Muscle of leg (tissue), 11 donors: ENCODE results near the gene RCOR2. TPM values are rescaled to one million over a fixed set of nuclear protein-coding genes. Genes with fewer than 3 reads are reported as not detected.

Source experiments
- DNase-seq: peaks from one replicate; pipeline ENCODE4 v3.0.0; 2013
- H3K27ac ChIP-seq: one replicate; pipeline ENCODE4 v1.5.1; 2013; ENCODE audit warnings: mild to moderate bottlenecking, low read length, control low read depth
- H3K27me3 ChIP-seq: one replicate; pipeline ENCODE4 v1.6.1; 2013; ENCODE audit warnings: low read length; ENCODE audit not compliant: control insufficient read depth, insufficient read depth
- H3K36me3 ChIP-seq: one replicate; pipeline ENCODE4 v1.6.1; 2013; ENCODE audit warnings: low read length; ENCODE audit not compliant: control insufficient read depth, insufficient read depth
- H3K4me1 ChIP-seq: one replicate; pipeline ENCODE4 v1.6.1; 2013; ENCODE audit warnings: low read length; ENCODE audit not compliant: control insufficient read depth, insufficient read depth
- H3K4me3 ChIP-seq: one replicate; pipeline ENCODE4 v1.5.1; 2013; ENCODE audit warnings: low read length, control low read depth
- H3K9me3 ChIP-seq: replicated peaks from 2 replicates; pipeline ENCODE4 v1.6.1; 2013; ENCODE audit warnings: low read depth, low read length; ENCODE audit not compliant: control insufficient read depth
- WGBS: methylation state at CpG from one replicate; pipeline ENCODE4 v1.1.5; 2013; ENCODE audit warnings: missing lambda C conversion rate; ENCODE audit not compliant: insufficient coverage; 5-methylcytosine and 5-hydroxymethylcytosine counted together
- polyA plus RNA-seq, 8 donors: library from polyadenylated mRNA; unstranded; fragments of 120-200 nt; gene quantifications; one replicate each; pipeline versions ENCODE4 v1.2.1 to v1.2.3, GENCODE V29; 2013; ENCODE audit warnings: inconsistent platforms in 1 of 8, low replicate concordance in 1 of 8; ENCODE audit not compliant: insufficient read length in 8 of 8, insufficient read depth in 1 of 8
- total RNA-seq: library from RNA; stranded (reverse); fragments of 120-200 nt; gene quantifications from one replicate; pipeline ENCODE4 v1.2.4, GENCODE V29; 2013

The RCOR2 gene
- total and polyA plus RNA-seq, 9 donors = 11.0 to 16.8 (median 14.5) TPM

DNA sequence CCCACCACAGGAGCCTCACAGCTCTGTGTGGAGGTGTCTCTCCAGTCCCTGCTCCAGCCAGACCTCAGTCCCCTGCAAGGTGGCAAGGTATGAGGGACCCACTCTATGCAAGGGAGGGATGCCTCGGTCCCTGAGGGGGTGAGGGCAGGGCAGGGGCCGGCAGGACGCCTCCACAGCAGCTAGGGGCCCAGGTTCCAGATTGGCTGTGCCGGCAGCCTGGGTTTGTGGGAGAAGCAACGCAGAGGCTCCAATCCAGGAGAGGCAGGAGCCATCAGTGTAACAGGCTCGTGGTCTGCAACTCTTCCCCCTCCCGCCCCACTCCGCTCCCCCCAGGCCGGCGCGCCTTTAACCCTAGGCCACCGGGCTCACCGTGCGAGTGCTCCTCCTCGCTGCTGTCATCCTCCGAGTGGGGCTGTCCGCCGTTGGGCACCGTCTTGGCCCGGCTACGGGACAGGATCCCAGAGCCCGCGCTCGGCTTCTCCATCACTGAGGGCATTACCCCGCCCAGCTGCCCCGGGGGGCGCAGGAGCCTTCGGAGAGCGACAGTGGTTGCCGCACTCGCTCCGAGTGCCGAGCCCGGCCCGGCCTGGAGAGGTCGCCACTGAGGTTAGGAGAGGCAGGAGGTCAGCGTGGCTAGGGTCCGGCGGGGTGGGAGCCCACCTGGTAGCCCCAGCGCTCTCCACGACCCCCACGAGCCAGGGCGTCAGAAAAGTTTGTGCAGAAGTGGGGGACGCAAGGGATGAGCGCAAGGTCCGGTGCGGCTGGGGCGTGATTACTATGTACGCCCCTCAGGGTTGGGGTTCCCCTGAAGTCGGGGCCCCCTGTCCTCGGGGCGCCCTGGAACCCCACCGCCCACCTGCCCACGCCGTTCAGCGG, 765 bp downstream of the RCOR2 start:
- Histone ChIP-seq H3K9me3 (no peaks in the 10 kb centered on the region), H3K27ac (no peak overlapping the region)
- 2% methylated on average over 56 of the region's 56 CpGs for WGBS

DNA sequence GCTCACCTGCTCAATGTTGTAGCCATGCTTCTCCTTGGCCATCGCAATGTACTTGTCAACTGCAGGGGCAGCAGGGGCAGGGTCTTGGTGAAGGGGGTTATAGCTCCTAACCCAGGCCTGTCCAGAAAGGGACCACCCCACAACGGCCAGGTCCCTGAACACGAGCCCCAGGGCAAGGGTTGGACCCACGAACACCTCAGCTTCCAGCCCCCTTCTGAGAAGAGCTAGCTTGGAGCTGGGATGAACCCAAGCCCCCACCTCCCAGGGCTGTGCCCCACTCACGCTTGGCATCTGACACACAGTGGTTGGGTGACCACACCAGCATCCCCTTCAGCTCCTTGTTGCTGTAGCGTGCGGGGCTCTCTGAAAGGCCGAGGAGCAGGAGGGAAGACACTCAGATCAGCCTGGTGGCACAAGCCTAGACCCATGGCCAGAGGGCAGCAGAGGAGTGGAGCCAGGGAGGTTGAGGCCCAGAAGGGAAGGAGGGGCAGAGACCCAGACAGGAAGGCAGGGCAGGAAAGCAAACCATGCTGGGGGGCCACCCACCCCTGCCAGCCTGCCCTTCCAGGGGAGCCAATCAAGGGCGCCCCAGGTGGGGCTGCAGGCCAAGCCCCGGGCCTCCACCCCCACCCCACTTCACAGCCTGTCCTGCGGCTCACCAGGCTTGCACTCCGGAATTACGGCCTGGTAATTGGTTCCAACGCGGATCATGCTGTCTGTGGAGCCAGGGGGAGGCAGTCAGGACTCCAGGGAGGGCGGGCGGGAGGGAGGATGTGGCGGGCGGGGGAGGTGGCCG, 1.9 kb downstream of the RCOR2 start:
- peak overlapping the region; percentile 13 for H3K27ac ChIP-seq
- H3K9me3 ChIP-seq = no peaks in the 10 kb centered on the region
- DNase-seq = no peak
- H3K4me3 ChIP-seq = peak overlapping the region; percentile 69
- H3K4me1 ChIP-seq = peaks cover 65% of the 10 kb centered on the region
- no peaks in the 10 kb centered on the region for H3K27me3 ChIP-seq
- peaks cover 23% of the 10 kb centered on the region for H3K36me3 ChIP-seq
- WGBS = 54% methylated on average over 7 of the region's 20 CpGs

More for the DNA sequence above, 765 bp downstream of the RCOR2 start:
- no peaks in the 10 kb centered on the region for H3K27me3 ChIP-seq
- peak overlapping the region; percentile 69 for H3K4me3 ChIP-seq
- peaks cover 68% of the 10 kb centered on the region for H3K4me1 ChIP-seq
- peaks cover 23% of the 10 kb centered on the region for H3K36me3 ChIP-seq
- peak; percentile 57 for DNase-seq

DNA sequence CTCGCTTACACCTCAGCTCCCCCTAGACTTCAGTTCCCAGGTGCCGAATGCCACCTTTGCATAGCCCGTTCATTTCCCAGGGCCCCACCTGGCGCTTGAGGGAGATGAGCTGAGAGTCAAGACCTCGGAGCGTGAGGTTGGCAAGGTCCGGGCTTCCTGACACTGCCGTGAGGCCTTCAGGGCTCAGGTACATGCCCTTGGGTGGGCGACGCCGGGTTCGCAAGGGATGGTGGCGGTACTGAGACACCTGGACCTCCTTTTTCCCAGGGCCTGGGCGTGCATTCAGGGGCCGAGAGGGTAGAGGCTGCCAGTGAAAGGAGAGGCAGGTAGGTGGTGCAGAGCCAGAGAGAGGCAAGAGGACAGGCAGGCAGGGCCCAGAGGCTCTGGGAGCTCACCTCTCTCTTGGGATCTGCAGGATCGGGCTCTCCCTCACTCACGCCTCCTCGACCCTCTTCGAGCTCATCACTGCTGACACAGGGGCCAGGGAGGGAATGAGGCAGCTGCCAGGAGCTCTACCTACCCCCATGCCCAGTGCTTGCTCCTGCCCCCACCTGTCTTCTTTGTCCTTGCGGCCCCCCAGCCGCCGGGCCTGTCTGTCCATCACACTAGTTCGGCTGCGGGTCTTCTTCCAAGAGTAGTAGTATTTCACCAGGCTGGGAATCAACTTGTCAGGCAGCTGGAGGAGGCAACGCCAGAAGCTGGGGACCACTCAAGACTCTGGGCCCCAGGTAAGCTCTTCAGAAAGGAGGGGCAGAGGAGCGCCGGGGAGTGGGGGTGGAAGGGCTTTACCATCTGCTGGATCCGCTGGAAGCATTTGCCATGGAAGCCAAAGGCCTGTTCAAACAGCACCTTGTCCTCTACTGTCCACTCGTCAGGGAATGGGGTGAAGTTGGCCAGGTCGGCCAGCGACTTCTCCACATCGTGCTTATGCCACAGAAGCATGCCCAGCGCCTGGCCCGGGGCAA, 2.8 kb downstream of the RCOR2 start:
- Histone ChIP-seq H3K9me3 (no peaks in the 10 kb centered on the region), H3K27ac (no peak overlapping the region), H3K4me3 (no peak overlapping the region), H3K27me3 (no peaks in the 10 kb centered on the region), H3K4me1 (peaks cover 65% of the 10 kb centered on the region), H3K36me3 (peaks cover 23% of the 10 kb centered on the region)
- WGBS = 84% methylated on average over 22 of the region's 34 CpGs
- DNase-seq = no peak

- Histone ChIP-seq H3K36me3 (peaks cover 29% of the 10 kb centered on the region), H3K4me3 (no peak overlapping the region), H3K4me1 (peaks cover 64% of the 10 kb centered on the region), H3K9me3 (no peaks in the 10 kb centered on the region), H3K27me3 (no peaks in the 10 kb centered on the region), H3K27ac (no peak overlapping the region)
- no peak for DNase-seq
- 100% methylated on average over 1 of the region's 7 CpGs for WGBS
Observed at GRCh38 chr11:63912678-63913077, 4.3 kb downstream of the RCOR2 start.

DNA sequence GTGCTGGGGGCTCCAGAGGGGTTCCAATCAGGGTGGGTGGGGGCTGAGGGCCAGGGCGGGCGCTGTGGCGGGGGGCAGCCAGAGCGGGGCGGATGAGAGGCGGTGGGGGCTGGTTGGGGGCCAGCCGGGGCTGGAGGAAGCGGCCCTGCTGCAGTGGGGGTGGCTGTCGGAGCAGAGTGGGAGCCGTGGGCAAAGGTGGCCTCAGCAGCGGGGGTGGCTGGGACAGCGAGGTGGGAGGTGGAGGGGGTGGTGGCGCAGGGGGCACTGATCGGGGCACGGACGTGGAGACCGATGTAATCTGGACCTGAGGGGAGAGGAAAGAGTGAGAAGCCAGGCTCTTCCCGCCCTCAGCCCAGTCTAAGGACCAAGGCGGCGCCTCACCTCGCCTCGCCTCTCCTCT, 5.1 kb downstream of the RCOR2 start:
- H3K4me1 ChIP-seq = peaks cover 62% of the 10 kb centered on the region
- 68% methylated on average over 15 of the region's 22 CpGs for WGBS

GRCh38 chr11:63911440-63911839, 5.5 kb downstream of the RCOR2 start:
- Histone ChIP-seq H3K4me3 (no peak overlapping the region), H3K9me3 (no peaks in the 10 kb centered on the region), H3K4me1 (peaks cover 62% of the 10 kb centered on the region), H3K27ac (no peak overlapping the region), H3K27me3 (no peaks in the 10 kb centered on the region), H3K36me3 (peaks cover 38% of the 10 kb centered on the region)
- 50% methylated on average over 8 of the region's 8 CpGs for WGBS
- no peak for DNase-seq

More for the DNA sequence above, 5.1 kb downstream of the RCOR2 start:
- Histone ChIP-seq H3K36me3 (peaks cover 34% of the 10 kb centered on the region), H3K4me3 (no peak overlapping the region), H3K27ac (no peak overlapping the region), H3K27me3 (no peaks in the 10 kb centered on the region), H3K9me3 (no peaks in the 10 kb centered on the region)
- DNase-seq = no peak

GRCh38 chr11:63910675-63911074, 6.3 kb downstream of the RCOR2 start:
- no peak overlapping the region for H3K27ac ChIP-seq
- H3K4me1 ChIP-seq = peaks cover 55% of the 10 kb centered on the region
- H3K36me3 ChIP-seq = peaks cover 43% of the 10 kb centered on the region
- no peaks in the 10 kb centered on the region for H3K27me3 ChIP-seq
- no peaks in the 10 kb centered on the region for H3K9me3 ChIP-seq
- WGBS = 51% methylated on average over 4 of the region's 9 CpGs
- H3K4me3 ChIP-seq = no peak overlapping the region
- DNase-seq = no peak

- Histone ChIP-seq H3K27me3 (no peaks in the 10 kb centered on the region), H3K4me1 (peaks cover 51% of the 10 kb centered on the region), H3K27ac (peak overlapping the region; percentile 42), H3K4me3 (no peak overlapping the region), H3K36me3 (peaks cover 52% of the 10 kb centered on the region), H3K9me3 (no peaks in the 10 kb centered on the region)
- WGBS = 53% methylated on average over 2 of the region's 24 CpGs
- peak; percentile 53 for DNase-seq
Observed at GRCh38 chr11:63909591-63910506, 7.1 kb downstream of the RCOR2 start.
